Activated CD4-positive, alpha-beta T cell treated with anti-CD3 and anti-CD28 coated beads, Interleukin-2, Interleukin-4, amounts not matched to agents 100 ng/mL and 50 ng/mL, durations not matched to agents 16 hours and 8 hours (primary cell): Measurements from ENCODE around the gene EPG5.
A peak's percentile ranks its signal among the peaks of the same experiment; 100 is the strongest.
"Not testable (repeated sequence)": the region's sequence is repeated elsewhere in the genome, so short reads cannot be mapped to it uniquely, and the experiment has no call there.

Source experiments
- DNase-seq: peaks from one replicate; pipeline ENCODE4 v3.0.0-alpha.2; 2020; ENCODE audit warnings: low spot score

The EPG5 gene

DNA sequence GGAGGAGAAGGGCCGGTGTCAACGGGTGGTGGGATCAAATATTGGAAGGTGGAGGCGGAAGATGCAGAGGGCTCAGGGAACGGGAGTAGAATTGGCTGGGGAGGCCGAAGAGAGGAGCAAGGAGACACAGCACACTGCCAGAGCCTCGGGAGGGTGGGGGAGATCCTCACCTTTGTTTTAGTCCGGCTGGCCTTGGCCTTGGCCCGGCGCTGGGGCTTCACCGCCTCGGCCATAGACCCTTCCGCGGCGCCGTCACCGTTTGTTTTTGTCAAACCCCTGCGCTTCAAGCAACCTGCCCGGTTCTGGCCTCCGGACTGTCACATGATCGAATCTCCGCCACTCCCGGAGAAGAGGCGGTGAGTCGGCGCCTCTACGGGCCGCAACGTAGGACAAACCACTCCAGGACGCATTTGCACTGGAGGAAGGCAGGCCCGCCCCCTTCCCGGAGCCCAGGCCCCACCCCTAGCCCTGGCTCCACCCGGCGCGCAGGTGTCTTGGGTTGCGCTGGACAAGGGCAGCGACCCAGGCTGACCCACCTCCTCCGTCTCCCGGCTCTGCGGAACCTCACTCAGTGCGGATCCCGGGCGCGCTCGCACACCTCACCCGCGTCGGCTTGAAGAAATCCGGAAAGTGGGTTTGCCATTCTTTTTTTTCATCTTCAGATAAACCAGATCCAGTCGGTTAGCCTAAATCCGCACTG is at the start of gene EPG5:
EPG5 (minus strand) TSS at position 323 of the 700 bp plus-strand sequence; CDS start at position 233, 90 bp downstream.
- DNase-seq = peak; percentile 97

GRCh38 chr18:46013484-46014189 is 46.5 kb upstream of the EPG5 start:
- DNase-seq = peak; percentile 66

DNA sequence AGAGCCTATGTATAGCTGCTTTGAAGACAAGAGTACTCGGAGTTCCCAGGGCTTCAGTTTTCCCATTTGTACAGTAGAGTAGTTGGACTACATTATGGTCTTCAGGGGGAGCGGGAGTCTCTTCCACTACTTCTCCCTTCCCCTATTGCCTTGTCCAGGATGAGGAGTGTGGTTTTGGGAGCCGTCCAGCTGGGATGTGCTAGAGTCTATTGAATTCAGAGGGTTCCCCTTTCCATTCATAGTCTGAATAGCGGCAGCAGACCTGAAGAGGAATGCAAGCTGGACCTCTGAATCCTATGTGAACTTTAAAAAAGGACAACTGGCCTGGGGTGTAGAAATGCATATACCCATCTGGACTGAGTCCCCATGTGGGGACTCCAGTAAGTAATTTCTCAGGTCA is 43.5 kb upstream of the EPG5 start:
- DNase-seq = no peak

- DNase-seq = no peak
Measured at GRCh38 chr18:46010050-46010449, 42.9 kb upstream of the EPG5 start.

- no peak for DNase-seq
Measured at GRCh38 chr18:46009125-46009840, 42.2 kb upstream of the EPG5 start.

GRCh38 chr18:46008531-46008930 is 41.4 kb upstream of the EPG5 start:
- DNase-seq = no peak

DNA sequence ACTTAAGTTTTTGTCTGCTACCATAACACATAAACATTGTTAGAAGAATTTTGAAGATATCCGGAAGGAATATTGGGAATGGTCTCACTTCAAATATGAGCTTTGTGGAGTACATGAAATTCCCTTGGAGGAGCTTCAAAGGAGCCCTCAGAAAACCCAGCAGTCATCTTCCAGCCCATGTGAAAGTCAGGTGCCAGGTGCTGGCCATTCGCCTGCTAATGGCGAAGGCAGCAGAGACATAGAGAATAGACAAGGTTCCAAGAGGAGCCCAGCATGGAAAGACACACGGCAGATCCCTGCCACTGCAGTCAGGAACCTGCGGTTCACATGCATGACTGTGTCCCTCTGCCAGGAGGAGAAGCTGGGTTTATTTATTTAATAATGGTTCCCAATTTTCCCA is 40.0 kb upstream of the EPG5 start:
- no peak for DNase-seq

- DNase-seq = no peak
Measured at GRCh38 chr18:46002934-46003333, 35.8 kb upstream of the EPG5 start.

GRCh38 chr18:46001892-46002291 is 34.8 kb upstream of the EPG5 start:
- DNase-seq = no peak

GRCh38 chr18:46001074-46001473 is 33.9 kb upstream of the EPG5 start:
- no peak for DNase-seq

GRCh38 chr18:45999536-45999935 is 32.4 kb upstream of the EPG5 start:
- no peak for DNase-seq

DNA sequence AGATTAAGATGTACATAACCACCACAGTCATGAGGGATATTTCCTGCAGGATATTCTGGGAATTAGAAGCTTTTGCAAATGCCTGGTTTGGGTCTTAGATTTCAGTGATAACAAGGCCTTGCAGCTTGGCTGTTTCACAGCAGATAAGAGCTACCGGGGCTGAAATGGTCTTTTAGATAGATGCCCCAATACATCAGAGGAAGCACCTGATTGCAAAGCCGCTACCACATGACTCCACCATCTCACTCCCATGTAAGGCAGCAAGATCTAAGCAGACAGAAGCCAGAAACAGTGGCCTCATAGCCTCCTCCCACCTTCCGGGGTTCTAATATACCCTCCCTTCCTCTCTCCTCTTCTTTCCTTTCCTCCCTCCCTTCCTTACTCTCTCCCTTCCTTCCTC is 31.1 kb upstream of the EPG5 start:
- no peak for DNase-seq

GRCh38 chr18:45997700-45998151 is 30.6 kb upstream of the EPG5 start:
- DNase-seq = peak; percentile 46

GRCh38 chr18:45995461-45995860 is 28.3 kb upstream of the EPG5 start:
- no peak for DNase-seq

DNA sequence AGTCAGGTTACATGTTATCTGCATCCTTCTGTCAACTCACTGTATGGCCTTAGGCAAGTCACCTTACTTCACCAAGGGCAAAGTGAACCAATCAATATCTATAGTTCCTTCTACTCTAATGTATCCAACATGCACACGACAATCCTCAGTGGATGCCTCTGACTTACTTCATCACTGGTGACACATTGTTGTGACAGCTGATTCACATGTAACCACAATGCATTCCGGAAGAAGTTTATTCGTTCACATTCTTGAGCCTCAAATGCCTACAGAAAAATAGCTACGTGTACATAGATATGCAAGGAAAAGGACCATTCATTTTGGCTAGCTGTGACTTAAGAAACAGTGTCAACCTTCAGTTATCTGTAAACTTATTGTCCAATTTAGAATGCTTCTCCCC is 26.3 kb upstream of the EPG5 start:
- no peak for DNase-seq

DNA sequence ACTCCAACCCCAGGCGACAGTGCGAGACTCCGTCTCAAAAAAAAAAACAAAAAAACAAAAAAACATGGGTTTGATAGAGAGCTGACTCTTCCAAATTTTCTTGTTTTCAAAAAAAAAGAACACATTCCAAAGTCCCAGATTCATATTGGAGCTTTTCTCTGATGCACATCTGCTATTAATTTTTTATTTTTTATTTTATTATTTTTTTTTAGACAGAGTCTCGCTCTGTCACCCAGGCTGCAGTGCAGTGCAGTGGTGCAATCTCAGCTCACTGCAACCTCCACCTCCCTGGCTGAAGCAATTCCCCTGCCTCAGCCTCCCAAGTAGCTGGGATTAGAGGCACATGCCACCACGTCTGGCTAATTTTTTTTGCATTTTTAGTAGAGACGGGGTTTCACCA is 25.4 kb upstream of the EPG5 start:
- DNase-seq = not testable (repeated sequence)

DNA sequence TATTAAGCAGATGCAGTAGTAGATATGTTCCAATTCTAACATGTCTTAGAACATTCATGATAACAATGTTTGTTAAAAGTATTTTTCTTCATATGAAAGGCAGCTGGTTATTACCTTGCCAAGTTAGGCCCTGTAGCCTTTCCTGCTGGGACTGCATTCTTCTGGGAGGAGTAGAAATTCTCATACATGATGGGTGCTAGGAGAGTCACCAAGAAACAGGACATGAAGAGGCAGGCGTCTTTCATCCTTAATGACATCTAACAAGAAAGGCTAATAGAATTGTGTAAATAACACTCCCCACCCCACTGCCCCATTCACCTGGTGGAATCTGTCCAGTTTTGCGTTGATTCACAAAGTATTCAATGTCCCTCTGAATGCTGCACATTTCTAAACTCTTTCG is 24.7 kb upstream of the EPG5 start:
- no peak for DNase-seq

DNA sequence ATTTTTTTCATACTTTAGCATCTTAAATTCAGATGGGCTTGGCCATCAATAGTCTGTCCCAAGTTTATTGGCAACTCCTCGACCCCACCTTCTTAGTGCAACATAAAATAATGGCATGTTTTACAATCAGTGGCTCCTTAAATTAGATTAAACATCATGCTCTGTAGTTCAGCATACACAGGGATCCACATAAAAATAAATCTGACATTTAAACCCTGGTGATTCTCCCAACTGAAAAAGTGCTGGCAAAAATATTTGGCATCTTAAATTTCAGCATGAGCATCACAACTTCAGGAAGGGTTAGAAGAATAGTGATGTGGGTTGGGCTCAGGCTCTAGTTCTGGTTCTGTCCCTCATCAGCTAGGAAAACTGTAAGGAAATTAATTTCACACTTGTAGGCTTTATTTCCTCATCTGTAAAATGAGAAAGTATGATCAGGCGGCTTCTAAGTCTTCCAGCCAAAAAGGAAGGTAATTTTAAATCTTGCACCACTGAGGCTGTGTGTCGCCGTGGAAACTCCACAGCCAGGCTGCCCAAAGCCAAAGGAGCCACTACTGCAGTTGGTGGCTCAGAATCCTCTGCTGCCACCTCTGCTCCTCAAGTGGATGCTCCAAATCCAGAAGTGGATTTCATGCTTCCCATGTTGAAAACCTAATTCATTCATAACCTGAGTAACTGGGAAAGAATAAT is 17.6 kb upstream of the EPG5 start:
- no peak for DNase-seq

DNA sequence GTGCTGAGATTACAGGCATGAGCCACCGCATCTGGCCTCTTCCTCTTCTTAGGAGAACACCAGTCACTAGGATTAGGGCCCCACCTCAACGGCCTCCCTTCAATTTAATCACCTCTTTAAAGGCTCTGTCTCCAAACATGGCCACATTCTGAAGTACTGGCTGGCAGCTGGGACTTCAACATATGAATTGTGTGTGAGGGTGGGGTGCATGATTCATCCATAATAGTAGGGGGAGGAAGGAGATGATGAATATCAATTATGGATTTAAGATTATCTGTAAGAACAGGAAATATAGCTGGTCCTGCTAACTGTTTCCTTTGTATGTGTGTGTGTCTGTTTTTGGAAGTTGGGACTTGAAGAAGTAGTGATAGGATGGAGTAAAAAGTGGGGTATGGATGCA is 14.7 kb upstream of the EPG5 start:
- no peak for DNase-seq

DNA sequence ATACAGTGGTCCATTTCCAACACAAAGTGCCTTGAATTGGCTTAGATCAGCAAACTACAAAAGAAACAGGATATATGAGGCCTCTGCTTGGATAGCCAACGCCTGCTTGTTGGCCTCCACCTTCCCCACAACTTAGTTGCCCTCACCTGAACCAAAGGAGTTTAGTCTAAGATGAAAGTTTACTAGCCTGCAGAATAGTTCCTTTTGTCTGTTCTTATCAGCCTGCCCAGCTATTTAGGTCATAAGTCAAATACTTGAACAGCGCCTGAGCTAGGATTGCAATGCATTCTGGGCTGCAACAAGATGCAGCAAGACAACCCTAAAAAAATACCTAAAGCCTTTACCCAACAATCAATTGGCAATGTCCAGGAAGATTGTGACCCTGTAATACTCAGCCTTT is 13.1 kb upstream of the EPG5 start:
- DNase-seq = no peak

- no peak for DNase-seq
Measured at GRCh38 chr18:45978084-45978483, 11.0 kb upstream of the EPG5 start.

- DNase-seq = no peak
Measured at GRCh38 chr18:45976974-45977373, 9.8 kb upstream of the EPG5 start.
